DOHH2 (cell line): ENCODE measurements around the gene MAG.

ENCODE experiments used
- H3F3A ChIP-seq: fragments of 200-600 bp; sonication (generic), shearing (Covaris generic); 2 replicates; pipeline ENCODE4 v1.6.0; 2016; ENCODE audit warnings: antibody characterized with exemption, mild to moderate bottlenecking; ENCODE audit not compliant: control insufficient read depth, insufficient read depth
- H3K27ac ChIP-seq: fragments of 200-600 bp; sonication (generic); 2 replicates; pipeline ENCODE4 v1.5.1; 2014; ENCODE audit warnings: low read depth, mild to moderate bottlenecking, low read length, moderate library complexity
- H3K27me3 ChIP-seq: fragments of 200-600 bp; sonication (generic); 2 replicates; pipeline ENCODE4 v1.6.1; 2014; ENCODE audit warnings: mild to moderate bottlenecking, low read length, mixed read lengths; ENCODE audit not compliant: control insufficient read depth
- H3K36me3 ChIP-seq: fragments of 200-600 bp; sonication (generic); 2 replicates; pipeline ENCODE4 v1.6.1; 2014; ENCODE audit warnings: mild to moderate bottlenecking, low read length, moderate library complexity, mixed read lengths; ENCODE audit not compliant: control insufficient read depth
- H3K4me1 ChIP-seq: fragments of 200-600 bp; sonication (generic); 2 replicates; pipeline ENCODE4 v1.6.1; 2014; ENCODE audit warnings: mild to moderate bottlenecking, low read length, mixed read lengths; ENCODE audit not compliant: control insufficient read depth
- H3K4me2 ChIP-seq: fragments of 200-600 bp; sonication (generic); 2 replicates; pipeline ENCODE4 v1.6.0; 2014; ENCODE audit warnings: mild to moderate bottlenecking, low read length, moderate library complexity
- H3K4me3 ChIP-seq: fragments of 200-600 bp; sonication (generic); 2 replicates; pipeline ENCODE4 v1.5.1; 2014; ENCODE audit warnings: mild to moderate bottlenecking, low read length, mixed read lengths
- H3K79me2 ChIP-seq: fragments of 200-600 bp; sonication (generic); 2 replicates; pipeline ENCODE4 v1.6.1; 2014; ENCODE audit warnings: mild to moderate bottlenecking, low read length, mixed read lengths; ENCODE audit not compliant: control insufficient read depth
- H3K9me2 ChIP-seq: fragments of 200-600 bp; sonication (generic); replicated peaks from 2 replicates; pipeline ENCODE4 v1.6.1; 2014; ENCODE audit warnings: mild to moderate bottlenecking, low read length, mixed read lengths; ENCODE audit not compliant: control insufficient read depth
- H3K9me3 ChIP-seq: fragments of 200-600 bp; sonication (generic); 2 replicates; pipeline ENCODE4 v1.6.1; 2014; ENCODE audit warnings: antibody characterized with exemption, low read length, mixed read lengths; ENCODE audit not compliant: control insufficient read depth, insufficient read depth
- H4K20me1 ChIP-seq: fragments of 200-600 bp; sonication (generic); 2 replicates; pipeline ENCODE4 v1.6.0; 2014; ENCODE audit warnings: low read depth, mild to moderate bottlenecking, antibody characterized with exemption, low read length, moderate library complexity; ENCODE audit not compliant: control insufficient read depth, insufficient read depth
- EZH2phosphoT487 ChIP-seq: fragments of 200-600 bp; sonication (generic); IDR thresholded peaks from 2 replicates; pipeline ENCODE4 v1.6.1; 2017; ENCODE audit warnings: borderline replicate concordance, mild to moderate bottlenecking, antibody characterized with exemption, low read length, moderate library complexity, mixed read lengths
- TF ChIP-seq, protein P1 (sequence below): fragments of 200-600 bp; sonication (generic); IDR thresholded peaks from one replicate; pipeline ENCODE4 v1.5.1; 2014; ENCODE audit warnings: antibody characterized with exemption, mild to moderate bottlenecking, low read depth, low read length; ENCODE audit not compliant: poor library complexity, severe bottlenecking

The MAG gene

DNA sequence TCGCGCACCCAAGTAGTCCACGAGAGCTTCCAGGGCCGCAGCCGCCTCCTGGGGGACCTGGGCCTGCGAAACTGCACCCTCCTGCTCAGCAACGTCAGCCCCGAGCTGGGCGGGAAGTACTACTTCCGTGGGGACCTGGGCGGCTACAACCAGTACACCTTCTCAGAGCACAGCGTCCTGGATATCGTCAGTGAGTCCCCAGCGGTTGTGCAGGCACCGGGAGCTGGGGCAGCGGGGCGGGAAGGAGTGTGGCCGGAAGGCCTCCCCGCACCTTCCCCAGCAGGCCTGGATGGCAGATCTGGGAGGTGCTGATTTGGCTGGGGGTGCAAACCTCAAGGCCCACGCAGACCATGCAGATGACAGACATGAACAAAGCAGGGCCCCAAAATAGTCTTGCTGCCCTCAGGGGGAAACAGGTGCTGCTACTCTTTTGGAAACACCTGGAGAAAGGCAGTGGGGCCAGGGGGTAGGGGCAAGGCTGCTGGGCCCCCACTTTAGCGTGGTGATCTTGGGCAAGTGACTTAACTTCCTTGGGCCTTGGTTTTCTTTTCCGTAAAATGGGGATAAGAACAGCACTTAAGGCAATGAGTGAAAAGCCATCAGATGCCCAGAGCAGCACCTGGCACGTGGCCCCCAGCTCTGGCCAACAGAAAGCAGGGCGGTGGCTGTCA is 4.0 kb downstream of the MAG start:
- Histone ChIP-seq H3K27me3 (peaks cover 11% of the 10 kb centered on the region), H3K27ac (peak overlapping the region; percentile 90), H3K4me1 (peaks cover 82% of the 10 kb centered on the region), H3K4me3 (peak overlapping the region; percentile 69), H4K20me1 (no peaks in the 10 kb centered on the region), H3K79me2 (no peaks in the 10 kb centered on the region), H3K4me2 (peak overlapping the region; percentile 81), H3K36me3 (no peaks in the 10 kb centered on the region), H3K9me2 (no peaks in the 10 kb centered on the region), H3F3A (peaks cover 35% of the 10 kb centered on the region), H3K9me3 (no peaks in the 10 kb centered on the region)
- TF ChIP-seq, protein P1, sequence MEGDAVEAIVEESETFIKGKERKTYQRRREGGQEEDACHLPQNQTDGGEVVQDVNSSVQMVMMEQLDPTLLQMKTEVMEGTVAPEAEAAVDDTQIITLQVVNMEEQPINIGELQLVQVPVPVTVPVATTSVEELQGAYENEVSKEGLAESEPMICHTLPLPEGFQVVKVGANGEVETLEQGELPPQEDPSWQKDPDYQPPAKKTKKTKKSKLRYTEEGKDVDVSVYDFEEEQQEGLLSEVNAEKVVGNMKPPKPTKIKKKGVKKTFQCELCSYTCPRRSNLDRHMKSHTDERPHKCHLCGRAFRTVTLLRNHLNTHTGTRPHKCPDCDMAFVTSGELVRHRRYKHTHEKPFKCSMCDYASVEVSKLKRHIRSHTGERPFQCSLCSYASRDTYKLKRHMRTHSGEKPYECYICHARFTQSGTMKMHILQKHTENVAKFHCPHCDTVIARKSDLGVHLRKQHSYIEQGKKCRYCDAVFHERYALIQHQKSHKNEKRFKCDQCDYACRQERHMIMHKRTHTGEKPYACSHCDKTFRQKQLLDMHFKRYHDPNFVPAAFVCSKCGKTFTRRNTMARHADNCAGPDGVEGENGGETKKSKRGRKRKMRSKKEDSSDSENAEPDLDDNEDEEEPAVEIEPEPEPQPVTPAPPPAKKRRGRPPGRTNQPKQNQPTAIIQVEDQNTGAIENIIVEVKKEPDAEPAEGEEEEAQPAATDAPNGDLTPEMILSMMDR, result no peak
- no peak for TF ChIP-seq EZH2phosphoT487

DNA sequence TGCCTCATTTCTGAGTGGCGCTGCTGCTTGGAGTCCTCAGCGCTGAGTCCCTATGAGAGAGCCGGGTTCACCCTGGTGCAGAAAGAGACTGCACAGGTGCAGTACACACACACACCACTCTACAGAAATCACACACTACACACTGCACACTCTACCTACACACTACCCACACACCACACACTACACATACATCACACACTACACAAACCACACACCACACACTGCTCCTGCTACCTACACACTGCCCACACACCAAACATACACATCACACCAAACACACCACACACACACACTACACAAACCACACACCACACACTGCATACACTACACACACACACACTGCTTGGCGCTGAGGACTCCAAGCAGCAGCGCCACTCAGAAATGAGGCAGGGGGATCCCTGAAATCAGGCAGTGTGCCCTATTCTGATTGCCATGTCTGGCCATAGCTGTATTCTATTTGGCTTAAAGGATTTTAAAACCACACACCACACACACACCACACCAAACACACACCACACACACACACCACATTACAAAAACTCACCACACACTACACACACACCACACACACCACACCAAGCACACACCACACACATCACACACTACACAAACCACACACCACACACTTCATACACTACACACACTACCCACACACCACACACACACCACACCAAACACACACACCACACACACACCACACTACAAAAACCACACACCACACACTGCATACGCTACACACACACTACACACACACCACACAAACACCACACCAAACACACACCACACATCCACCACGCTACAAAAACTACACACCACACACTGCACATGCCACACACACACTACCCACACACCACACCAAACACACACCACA is 4.9 kb downstream of the MAG start:
- H3K27ac ChIP-seq, result peak overlapping the region; percentile 90
- TF ChIP-seq, protein P1, result no peak
- TF ChIP-seq EZH2phosphoT487, result no peak
- H3K36me3 ChIP-seq, result no peaks in the 10 kb centered on the region
- H3K4me2 ChIP-seq, result peak overlapping the region; percentile 81
- no peaks in the 10 kb centered on the region for H3K79me2 ChIP-seq
- H3F3A ChIP-seq, result peaks cover 35% of the 10 kb centered on the region
- H3K9me3 ChIP-seq, result no peaks in the 10 kb centered on the region
- no peaks in the 10 kb centered on the region for H3K9me2 ChIP-seq
- no peaks in the 10 kb centered on the region for H4K20me1 ChIP-seq
- H3K27me3 ChIP-seq, result peaks cover 3% of the 10 kb centered on the region
- peaks cover 73% of the 10 kb centered on the region for H3K4me1 ChIP-seq
- H3K4me3 ChIP-seq, result peak overlapping the region; percentile 69

DNA sequence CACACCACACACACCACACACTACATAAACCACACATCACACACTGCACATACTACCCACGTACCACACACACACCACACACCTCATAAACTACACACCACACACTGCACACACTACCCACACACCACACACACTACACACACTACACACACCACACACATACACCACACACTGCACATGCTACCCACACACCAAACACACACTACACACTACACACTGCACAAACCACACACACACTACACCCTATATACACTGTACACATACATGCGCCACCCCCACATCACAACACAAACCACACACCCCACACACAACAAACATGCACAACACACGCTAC is 5.5 kb downstream of the MAG start:
- H3K4me3 ChIP-seq, result peak overlapping the region; percentile 69; the same call in 1 of the 2 replicates
- no peaks in the 10 kb centered on the region for H3K9me3 ChIP-seq
- peak overlapping the region; percentile 90 for H3K27ac ChIP-seq
- peak overlapping the region; percentile 81 for H3K4me2 ChIP-seq
- H3K27me3 ChIP-seq, result no peaks in the 10 kb centered on the region
- H3K4me1 ChIP-seq, result peaks cover 67% of the 10 kb centered on the region
- H4K20me1 ChIP-seq, result no peaks in the 10 kb centered on the region
- H3K9me2 ChIP-seq, result no peaks in the 10 kb centered on the region
- H3F3A ChIP-seq, result peaks cover 35% of the 10 kb centered on the region
- no peaks in the 10 kb centered on the region for H3K79me2 ChIP-seq
- TF ChIP-seq, protein P1, result no peak
- TF ChIP-seq EZH2phosphoT487, result no peak
- H3K36me3 ChIP-seq, result no peaks in the 10 kb centered on the region
